H1 (cell line): ENCODE data around the gene MRM2. TPM values are rescaled to one million over a fixed set of nuclear protein-coding genes. Genes with fewer than 3 reads are reported as not detected.

Experiments
- CTCF ChIA-PET: fragments of 300-600 bp; sonication (Branson Sonifier 250); formaldehyde crosslinking; loops from one replicate; lab custom pipeline; 2021; ENCODE audit not compliant: partially characterized antibody; lab: Charles Lee
- POLR2A ChIA-PET: fragments of 300-600 bp; sonication (Branson Sonifier 250); formaldehyde crosslinking; loops from one replicate; lab custom pipeline; 2021; ENCODE audit warnings: inconsistent platforms; ENCODE audit not compliant: partially characterized antibody; lab: Charles Lee
- DNase-seq, 2 experiments: peaks; one replicate each; pipeline versions ENCODE4 v3.0.0 to v3.0.0-alpha.2; 2010 to 2022; ENCODE audit warnings: low spot score in 2 of 2, low read depth in 1 of 2, mixed read lengths in 1 of 2
- FAIRE-seq: peaks from 2 replicates; lab custom pipeline; 2011; peaks lifted over from hg19 to GRCh38; lab: Jason Lieb, UNC
- H2AFZ ChIP-seq: 2 replicates; pipeline ENCODE4 v1.8.1; 2012; ENCODE audit warnings: low read length, inconsistent platforms
- H2AK5ac ChIP-seq: 2 replicates; pipeline ENCODE4 v1.6.1; 2013; ENCODE audit warnings: low read depth, low read length
- H2BK120ac ChIP-seq: replicated peaks from 2 replicates; pipeline ENCODE3; 2013; ENCODE audit warnings: low read depth, low read length, inconsistent platforms
- H2BK12ac ChIP-seq: 2 replicates; pipeline ENCODE4 v1.6.1; 2013; ENCODE audit warnings: low read depth, low read length
- H2BK15ac ChIP-seq: 2 replicates; pipeline ENCODE4 v1.6.1; 2013; ENCODE audit warnings: low read length
- H2BK20ac ChIP-seq: 2 replicates; pipeline ENCODE4 v1.6.1; 2013; ENCODE audit warnings: low read length
- H2BK5ac ChIP-seq: 2 replicates; pipeline ENCODE4 v1.6.1; 2013; ENCODE audit warnings: low read depth, low read length
- H3K14ac ChIP-seq: 2 replicates; pipeline ENCODE4 v1.6.1; 2013; ENCODE audit warnings: inconsistent platforms; ENCODE audit not compliant: insufficient read length
- H3K18ac ChIP-seq: 2 replicates; pipeline ENCODE4 v1.6.1; 2013; ENCODE audit warnings: low read length; ENCODE audit errors: extremely low read depth
- H3K23ac ChIP-seq: 2 replicates; pipeline ENCODE4 v1.6.1; 2013; ENCODE audit warnings: inconsistent platforms; ENCODE audit not compliant: insufficient read length
- H3K23me2 ChIP-seq: 2 replicates; pipeline ENCODE4 v1.6.1; 2013; ENCODE audit warnings: low read depth, low read length
- H3K27ac ChIP-seq: 2 replicates; pipeline ENCODE4 v1.6.1; 2011; ENCODE audit warnings: low read depth, low read length, inconsistent platforms
- H3K27me3 ChIP-seq, 4 experiments: replicated peaks in 1 of 4; 1 replicate in 1 of 4; 2 replicates in 3 of 4; pipeline versions ENCODE4 v1.6.1 to v1.8.1; 2011 to 2013; ENCODE audit warnings: low read length in 3 of 4, mild to moderate bottlenecking in 3 of 4, inconsistent platforms in 2 of 4, mixed read lengths in 2 of 4, moderate library complexity in 1 of 4; ENCODE audit not compliant: control insufficient read depth in 3 of 4, insufficient read depth in 3 of 4; ENCODE audit errors: extremely low read depth in 1 of 4
- H3K36me3 ChIP-seq, 4 experiments: 2 replicates each; pipeline versions ENCODE4 v1.6.1 to v1.8.1; 2011 to 2013; ENCODE audit warnings: mild to moderate bottlenecking in 4 of 4, low read length in 3 of 4, moderate library complexity in 2 of 4, control low read depth in 1 of 4, inconsistent platforms in 1 of 4; ENCODE audit not compliant: insufficient read depth in 4 of 4, control insufficient read depth in 2 of 4
- H3K4ac ChIP-seq: replicated peaks from 2 replicates; pipeline ENCODE3; 2013; ENCODE audit warnings: low read length, low read depth, mixed read lengths, inconsistent platforms; ENCODE audit not compliant: insufficient read length
- H3K4me1 ChIP-seq, 4 experiments: replicated peaks in 1 of 4; 1 replicate in 1 of 4; 2 replicates in 3 of 4; pipeline versions ENCODE4 v1.6.1 to v1.8.1; 2011 to 2013; ENCODE audit warnings: low read length in 3 of 4, inconsistent platforms in 2 of 4, mixed read lengths in 1 of 4; ENCODE audit not compliant: insufficient read depth in 4 of 4, control insufficient read depth in 3 of 4
- H3K4me2 ChIP-seq, 2 experiments: 2 replicates each; pipeline versions ENCODE4 v1.6.1 to v1.8.1; 2011 to 2013; ENCODE audit warnings: low read depth in 2 of 2, low read length in 2 of 2, control low read depth in 1 of 2, inconsistent platforms in 1 of 2, mild to moderate bottlenecking in 1 of 2; ENCODE audit not compliant: insufficient read depth in 1 of 2
- H3K4me3 ChIP-seq, 4 experiments: fragments of 200-600, 300-600 bp in 1 of 4; sonication (generic), shearing (Covaris generic), sonication (Bioruptor Twin) in 1 of 4; 2 replicates each; pipeline versions ENCODE4 v1.5.1 to v1.8.1; 2011 to 2016; ENCODE audit warnings: low read length in 4 of 4, low read depth in 3 of 4, control low read depth in 2 of 4, inconsistent platforms in 2 of 4, mild to moderate bottlenecking in 2 of 4, mixed read lengths in 1 of 4, moderate library complexity in 1 of 4; ENCODE audit not compliant: insufficient read depth in 2 of 4; ENCODE audit errors: extremely low read depth in 1 of 4
- H3K56ac ChIP-seq: replicated peaks from 2 replicates; pipeline ENCODE3; 2013; ENCODE audit warnings: low read depth, mild to moderate bottlenecking, mixed read lengths, low read length, inconsistent platforms; ENCODE audit not compliant: insufficient read length
- H3K79me1 ChIP-seq: 2 replicates; pipeline ENCODE4 v1.6.1; 2013; ENCODE audit warnings: low read depth, low read length, control low read depth
- H3K79me2 ChIP-seq, 2 experiments: 2 replicates each; pipeline versions ENCODE4 v1.6.1 to v1.8.1; 2012 to 2013; ENCODE audit warnings: low read length in 2 of 2, mild to moderate bottlenecking in 2 of 2, inconsistent platforms in 1 of 2; ENCODE audit not compliant: insufficient read depth in 2 of 2, control insufficient read depth in 1 of 2
- H3K9ac ChIP-seq, 4 experiments: replicated peaks in 1 of 4; 1 replicate in 1 of 4; 2 replicates in 3 of 4; pipeline versions ENCODE4 v1.6.1 to v1.8.1; 2011 to 2013; ENCODE audit warnings: low read depth in 3 of 4, low read length in 3 of 4, control low read depth in 2 of 4, mild to moderate bottlenecking in 2 of 4, moderate library complexity in 2 of 4, inconsistent platforms in 1 of 4; ENCODE audit errors: extremely low read depth in 1 of 4
- H3K9me3 ChIP-seq, 2 experiments: 2 replicates each; pipeline versions ENCODE4 v1.6.1 to v1.8.1; 2012 to 2013; ENCODE audit warnings: mild to moderate bottlenecking in 2 of 2, moderate library complexity in 2 of 2, control low read depth in 1 of 2, inconsistent platforms in 1 of 2, low read depth in 1 of 2, low read length in 1 of 2, mixed read lengths in 1 of 2; ENCODE audit not compliant: insufficient read depth in 2 of 2
- H4K20me1 ChIP-seq, 2 experiments: replicated peaks in 1 of 2; 2 replicates each; pipeline versions ENCODE3 to v1.8.1; 2011 to 2013; ENCODE audit warnings: inconsistent platforms in 2 of 2, low read length in 2 of 2, mild to moderate bottlenecking in 1 of 2; ENCODE audit not compliant: insufficient read depth in 2 of 2, control insufficient read depth in 1 of 2
- H4K5ac ChIP-seq: 2 replicates; pipeline ENCODE4 v1.6.1; 2013; ENCODE audit warnings: low read length, low read depth, mixed read lengths, inconsistent platforms; ENCODE audit not compliant: insufficient read length
- H4K8ac ChIP-seq: 2 replicates; pipeline ENCODE4 v1.8.0; 2013; ENCODE audit warnings: mild to moderate bottlenecking, moderate library complexity, low read length, inconsistent platforms; ENCODE audit not compliant: insufficient read depth; ENCODE audit errors: extremely low read depth
- H4K91ac ChIP-seq: replicated peaks from 2 replicates; pipeline ENCODE3; 2013; ENCODE audit warnings: low read length, mixed read lengths, inconsistent platforms; ENCODE audit not compliant: insufficient read length
- ASH2L ChIP-seq: fragments of 200-600, 300-600 bp; sonication (generic); IDR thresholded peaks from one replicate; pipeline ENCODE4 v1.7.1; 2017; ENCODE audit warnings: low read length
- EGR1 ChIP-seq: IDR thresholded peaks from 2 replicates; pipeline ENCODE4 v1.6.1; 2011; ENCODE audit warnings: low read depth, low read length, borderline replicate concordance
- GABPA ChIP-seq: IDR thresholded peaks from 2 replicates; pipeline ENCODE4 v1.6.1; 2011; ENCODE audit warnings: mild to moderate bottlenecking, low read length, moderate library complexity, borderline replicate concordance; ENCODE audit not compliant: insufficient read depth
- POU5F1 ChIP-seq: IDR thresholded peaks from 2 replicates; pipeline ENCODE4 v1.6.1; 2011; ENCODE audit warnings: low read depth, mild to moderate bottlenecking, low read length, moderate library complexity
- WGBS, 2 experiments: shearing (Covaris generic) in 1 of 2; methylation state at CpG; one replicate each; pipeline versions ENCODE4 v1.1.6 to v1.1.7; 2013 to 2015; ENCODE audit warnings: low lambda C conversion rate in 2 of 2, mixed read lengths in 2 of 2, inconsistent platforms in 1 of 2, low coverage in 1 of 2, missing lambda C conversion rate in 1 of 2; ENCODE audit not compliant: insufficient replicate concordance in 2 of 2, insufficient coverage in 1 of 2, insufficient read length in 1 of 2; ENCODE audit errors: extremely low coverage in 1 of 2, missing lambda C conversion rate in 1 of 2; 5-methylcytosine and 5-hydroxymethylcytosine counted together
- polyA plus RNA-seq, 7 experiments: library from polyadenylated mRNA; depleted of rRNA in 3 of 7; stranded (reverse) in 5 of 7; unstranded in 2 of 7; fragments of >200 nt in 5 of 7; fragments of 200-250 nt in 2 of 7; gene quantifications; 1 replicate in 5 of 7; 2 replicates in 1 of 7; 4 replicates in 1 of 7; pipeline versions ENCODE4 v1.2.1 to v1.2.3, GENCODE V29; 2011 to 2013; ENCODE audit warnings: missing spikeins in 2 of 7, mixed read lengths in 2 of 7
- total RNA-seq: library from RNA; stranded (reverse); fragmentation: NEBNext Ultra II Directional; extraction: Animal tissue kit (Norgen Biotek cat#: 25700); gene quantifications from 2 replicates; pipeline ENCODE4 v1.2.1, GENCODE V29; 2021
- TF ChIP-seq, protein P1 (sequence below): IDR thresholded peaks from 2 replicates; pipeline ENCODE4 v1.6.1; 2012; ENCODE audit warnings: inconsistent platforms

Gene MRM2
- total and polyA plus RNA-seq, 2 of the 8 experiments (the other 6 are each of a cell fraction or from before 2014, with no cell fraction given) = 17.2 to 38.6 TPM

DNA sequence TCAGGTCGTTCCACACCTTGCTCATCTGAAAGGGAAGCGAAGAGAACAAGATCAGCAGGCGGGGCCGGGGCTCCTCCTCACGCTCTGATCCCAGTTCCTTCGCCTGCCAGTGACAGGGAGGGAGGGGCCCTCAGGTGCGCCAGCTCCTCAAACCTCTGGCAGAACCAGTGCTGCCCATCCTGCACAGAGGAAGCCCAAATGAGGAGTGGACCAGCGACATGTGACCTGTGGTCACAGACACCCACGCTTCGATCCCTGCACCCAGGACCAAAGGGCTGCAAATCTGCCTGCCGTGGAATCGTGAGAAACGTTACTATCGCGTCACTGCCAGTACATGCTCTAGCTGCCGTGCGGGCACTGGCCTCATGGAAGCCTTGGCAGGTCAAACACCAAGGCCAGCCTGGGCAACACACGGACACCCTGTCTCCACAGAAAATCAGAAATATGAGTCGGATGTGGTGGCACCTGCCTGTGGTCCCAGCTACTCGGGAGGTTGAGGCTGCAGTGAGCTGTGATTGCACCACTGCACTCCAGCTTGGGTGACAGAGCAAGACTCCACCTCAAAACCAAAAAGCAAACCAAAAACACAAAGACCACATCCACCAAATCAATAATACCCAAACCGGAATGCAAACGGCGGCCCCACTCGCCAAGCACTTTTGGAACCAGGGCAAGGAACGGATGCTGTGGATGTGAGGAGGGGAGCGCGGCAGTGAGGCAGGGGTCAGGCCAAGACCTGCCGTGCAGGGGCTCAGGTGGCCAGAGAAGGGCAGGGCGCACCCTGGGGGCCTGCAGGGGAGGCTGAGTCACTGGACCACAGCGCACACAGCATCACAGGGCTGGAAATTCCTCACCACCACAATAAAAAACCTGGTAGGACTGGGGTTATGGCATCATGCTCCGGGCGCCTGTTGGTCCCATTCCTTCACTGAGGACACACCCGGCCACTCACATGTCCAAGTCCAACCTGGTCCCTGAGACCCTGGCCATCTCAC is 13.4 kb upstream of the MRM2 start:
- H3K27ac ChIP-seq = no peak overlapping the region
- H4K8ac ChIP-seq = no peak overlapping the region; the same call in 1 of the 2 replicates
- no peaks in the 10 kb centered on the region for H3K9me3 ChIP-seq
- no peak for TF ChIP-seq ASH2L
- TF ChIP-seq EGR1 = no peak
- TF ChIP-seq POU5F1 = no peak
- TF ChIP-seq, protein P1, sequence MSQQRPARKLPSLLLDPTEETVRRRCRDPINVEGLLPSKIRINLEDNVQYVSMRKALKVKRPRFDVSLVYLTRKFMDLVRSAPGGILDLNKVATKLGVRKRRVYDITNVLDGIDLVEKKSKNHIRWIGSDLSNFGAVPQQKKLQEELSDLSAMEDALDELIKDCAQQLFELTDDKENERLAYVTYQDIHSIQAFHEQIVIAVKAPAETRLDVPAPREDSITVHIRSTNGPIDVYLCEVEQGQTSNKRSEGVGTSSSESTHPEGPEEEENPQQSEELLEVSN = no peak
- no peak for TF ChIP-seq GABPA
- H3K14ac ChIP-seq = no peak overlapping the region
- CTCF ChIA-PET = interaction anchor here (1.4 to 2.1 kb wide), 2 partner anchors 19 to 92 kb away, joined by 4 to 9 read pairs; no protein-coding TSS in a partner anchor
- 91% methylated on average over 32 of the region's 33 CpGs; no CpG with 5 or more reads in 1 of the 2 experiments for WGBS, 2 experiments
- H3K56ac ChIP-seq = no peak overlapping the region
- no peak overlapping the region for H4K5ac ChIP-seq
- H2BK120ac ChIP-seq = no peak overlapping the region
- no peak overlapping the region for H2BK12ac ChIP-seq
- H3K79me2 ChIP-seq = no peaks in the 10 kb centered on the region
- no peak overlapping the region for H2BK20ac ChIP-seq
- no peak overlapping the region for H3K9ac ChIP-seq
- no peaks in the 10 kb centered on the region for H3K23me2 ChIP-seq
- H2AFZ ChIP-seq = no peak overlapping the region
- no peak for DNase-seq
- no peaks in the 10 kb centered on the region for H3K4me1 ChIP-seq
- peaks cover 0 to 14% (median 0%) of the 10 kb centered on the region in 4 experiments; a peak in 5 of 8 replicates for H3K36me3 ChIP-seq
- H3K4ac ChIP-seq = no peak overlapping the region
- no peak overlapping the region for H3K23ac ChIP-seq
- H3K27me3 ChIP-seq = no peaks in the 10 kb centered on the region
- no peak overlapping the region for H4K91ac ChIP-seq
- no peaks in the 10 kb centered on the region for H3K79me1 ChIP-seq
- peaks cover 0 to 9% of the 10 kb centered on the region in 2 experiments for H4K20me1 ChIP-seq
- POLR2A ChIA-PET = interaction anchor here (0.7 to 3.1 kb wide), 7 partner anchors 14 to 99 kb away, joined by 3 to 11 read pairs (median 5); partner anchors contain the start of genes EIF3B, MAD1L1, MRM2 and NUDT1
- H3K4me2 ChIP-seq = no peak overlapping the region
- no peak overlapping the region for H2AK5ac ChIP-seq
- FAIRE-seq = no peak
- peak overlapping the region; percentile 49; the same call in 1 of the 2 replicates for H2BK5ac ChIP-seq
- H3K4me3 ChIP-seq = no peak overlapping the region
- no peak overlapping the region; the same call in 1 of the 2 replicates for H2BK15ac ChIP-seq
- H3K18ac ChIP-seq = no peak overlapping the region
